GM19467 (cell line): Measurements from ENCODE around the gene HDAC5.
"Not testable (repeated sequence)": the region's sequence is repeated elsewhere in the genome, so short reads cannot be mapped to it uniquely, and the experiment has no call there.

ENCODE experiments used
- ATAC-seq: cut with Tn5 transposase; IDR thresholded peaks from one replicate; pipeline ENCODE4 v1.9.1; 2021; ENCODE audit warnings: mild to moderate bottlenecking, moderate library complexity; ENCODE audit not compliant: unreplicated experiment

HDAC5 gene

GRCh38 chr17:44037471-44037870 is 86.0 kb downstream of the HDAC5 start:
- ATAC-seq: no peak

- ATAC-seq: not testable (repeated sequence)
These were observed 88.8 kb downstream of the HDAC5 start for GRCh38 chr17:44034688-44035087.

- no peak for ATAC-seq
These were observed 89.5 kb downstream of the HDAC5 start for GRCh38 chr17:44033861-44034408.

- no peak for ATAC-seq
These were observed 93.0 kb downstream of the HDAC5 start for GRCh38 chr17:44030482-44030881.

GRCh38 chr17:44029736-44030135 is 93.7 kb downstream of the HDAC5 start:
- no peak for ATAC-seq
